ENCODE results near the gene UBE2J1.

- TF ChIP-seq POLR2A (IDR thresholded peaks at IDR 0.05) (no peak), EP300 (IDR thresholded peaks at IDR 0.05) (no peak)
- TF ChIP-seq, protein P1, sequence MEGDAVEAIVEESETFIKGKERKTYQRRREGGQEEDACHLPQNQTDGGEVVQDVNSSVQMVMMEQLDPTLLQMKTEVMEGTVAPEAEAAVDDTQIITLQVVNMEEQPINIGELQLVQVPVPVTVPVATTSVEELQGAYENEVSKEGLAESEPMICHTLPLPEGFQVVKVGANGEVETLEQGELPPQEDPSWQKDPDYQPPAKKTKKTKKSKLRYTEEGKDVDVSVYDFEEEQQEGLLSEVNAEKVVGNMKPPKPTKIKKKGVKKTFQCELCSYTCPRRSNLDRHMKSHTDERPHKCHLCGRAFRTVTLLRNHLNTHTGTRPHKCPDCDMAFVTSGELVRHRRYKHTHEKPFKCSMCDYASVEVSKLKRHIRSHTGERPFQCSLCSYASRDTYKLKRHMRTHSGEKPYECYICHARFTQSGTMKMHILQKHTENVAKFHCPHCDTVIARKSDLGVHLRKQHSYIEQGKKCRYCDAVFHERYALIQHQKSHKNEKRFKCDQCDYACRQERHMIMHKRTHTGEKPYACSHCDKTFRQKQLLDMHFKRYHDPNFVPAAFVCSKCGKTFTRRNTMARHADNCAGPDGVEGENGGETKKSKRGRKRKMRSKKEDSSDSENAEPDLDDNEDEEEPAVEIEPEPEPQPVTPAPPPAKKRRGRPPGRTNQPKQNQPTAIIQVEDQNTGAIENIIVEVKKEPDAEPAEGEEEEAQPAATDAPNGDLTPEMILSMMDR (IDR thresholded peaks at IDR 0.05): no peak
Measured at GRCh38 chr6:89357390-89357789, 4.9 kb upstream of the UBE2J1 start.

Measured in tibial nerve (tissue), 4 donors.